Kidney epithelial cell (primary cell): ENCODE results near the gene TMTC4. TPM values are rescaled to one million over a fixed set of nuclear protein-coding genes. Genes with fewer than 3 reads are reported as not detected.
A peak's percentile ranks its signal among the peaks of the same experiment; 100 is the strongest.

Experiments
- DNase-seq: peaks from one replicate; pipeline ENCODE4 v3.0.0-alpha.2; 2010; ENCODE audit warnings: low read depth
- H3K27me3 ChIP-seq: 2 replicates; pipeline ENCODE4 v1.6.0; 2011; ENCODE audit warnings: low read length; ENCODE audit not compliant: control insufficient read depth, insufficient read depth
- H3K36me3 ChIP-seq: 2 replicates; pipeline ENCODE4 v1.5.1; 2011; ENCODE audit warnings: low read length; ENCODE audit not compliant: control insufficient read depth, insufficient read depth
- H3K4me3 ChIP-seq: 2 replicates; pipeline ENCODE4 v1.5.1; 2011; ENCODE audit warnings: low read depth, mild to moderate bottlenecking, control low read depth, low read length
- CTCF ChIP-seq: IDR thresholded peaks from 2 replicates; pipeline ENCODE4 v1.5.1; 2011; ENCODE audit warnings: mild to moderate bottlenecking, moderate library complexity, low read length, control low read depth, inconsistent platforms; ENCODE audit not compliant: insufficient read depth, poor library complexity, severe bottlenecking
- total RNA-seq: library from RNA; depleted of rRNA; stranded (reverse); fragments of >200 nt; gene quantifications from 2 replicates; pipeline ENCODE4 v1.2.3, GENCODE V29; 2015

TMTC4 gene
- total RNA-seq, 1 donor from 2014 or later = 27.1 TPM

DNA sequence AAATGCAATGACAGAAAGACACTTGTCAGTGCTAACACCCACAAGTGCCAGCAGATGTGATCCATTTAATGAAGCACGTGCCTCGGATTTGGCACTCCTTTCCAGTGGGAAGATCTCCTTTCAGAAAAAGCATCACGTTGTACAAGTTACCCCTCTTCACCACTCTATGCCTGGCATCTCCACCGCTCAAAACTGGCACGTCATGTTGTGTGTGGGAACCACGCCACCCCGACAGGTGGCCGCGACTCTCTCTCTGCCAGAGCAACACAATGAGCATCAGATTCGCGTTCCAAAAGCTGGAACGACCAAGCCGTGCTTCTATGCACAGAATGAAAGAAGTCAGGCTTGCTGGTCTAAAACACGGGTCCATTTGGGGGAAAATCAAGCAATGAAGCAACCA lies 24.3 kb downstream of the TMTC4 start:
- Histone ChIP-seq H3K4me3 (no peak overlapping the region), H3K27me3 (no peaks in the 10 kb centered on the region), H3K36me3 (no peaks in the 10 kb centered on the region)
- TF ChIP-seq CTCF = no peak
- no peak for DNase-seq

GRCh38 chr13:100648354-100648753 lies 26.2 kb downstream of the TMTC4 start:
- TF ChIP-seq CTCF = no peak
- Histone ChIP-seq H3K36me3 (no peaks in the 10 kb centered on the region), H3K4me3 (no peak overlapping the region), H3K27me3 (no peaks in the 10 kb centered on the region)
- no peak for DNase-seq

- Histone ChIP-seq H3K4me3 (no peak overlapping the region), H3K36me3 (peaks cover 1% of the 10 kb centered on the region), H3K27me3 (no peaks in the 10 kb centered on the region)
- no peak for TF ChIP-seq CTCF
- no peak for DNase-seq
These were observed 27.7 kb downstream of the TMTC4 start for GRCh38 chr13:100646871-100647270.

DNA sequence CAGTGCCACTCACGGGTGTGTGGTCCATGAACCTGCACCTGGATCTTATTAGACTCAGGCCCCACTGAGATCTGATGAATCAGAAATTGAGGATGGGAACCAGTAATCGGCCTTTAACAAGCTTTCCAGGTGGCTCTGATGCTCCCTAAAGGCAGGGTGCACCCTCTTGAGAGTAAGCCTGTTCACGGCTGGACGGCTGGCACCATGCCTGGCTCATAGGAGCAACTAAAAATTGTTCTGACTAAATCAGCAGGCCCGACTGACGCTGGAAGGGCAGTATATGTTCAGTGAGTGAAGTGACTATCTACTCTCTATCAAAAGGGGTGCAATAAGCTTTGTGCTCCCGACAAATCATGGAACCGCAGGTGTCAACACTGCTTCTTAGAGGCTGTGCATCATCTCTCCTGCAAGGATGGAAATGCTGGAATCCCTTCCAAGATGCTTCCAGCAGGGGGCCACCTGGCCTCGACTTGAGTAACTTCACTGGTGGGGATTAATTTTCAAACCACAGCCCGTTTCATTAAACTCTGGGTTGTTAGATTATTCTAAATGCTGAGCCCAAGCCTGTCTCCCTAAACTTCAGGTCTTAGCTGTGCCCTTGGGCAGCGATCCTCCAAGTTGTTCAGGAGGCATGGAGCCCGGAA lies 28.4 kb downstream of the TMTC4 start:
- TF ChIP-seq CTCF = peak; percentile 73
- no peak for DNase-seq
- Histone ChIP-seq H3K27me3 (no peaks in the 10 kb centered on the region), H3K4me3 (no peak overlapping the region), H3K36me3 (peaks cover 1% of the 10 kb centered on the region)

DNA sequence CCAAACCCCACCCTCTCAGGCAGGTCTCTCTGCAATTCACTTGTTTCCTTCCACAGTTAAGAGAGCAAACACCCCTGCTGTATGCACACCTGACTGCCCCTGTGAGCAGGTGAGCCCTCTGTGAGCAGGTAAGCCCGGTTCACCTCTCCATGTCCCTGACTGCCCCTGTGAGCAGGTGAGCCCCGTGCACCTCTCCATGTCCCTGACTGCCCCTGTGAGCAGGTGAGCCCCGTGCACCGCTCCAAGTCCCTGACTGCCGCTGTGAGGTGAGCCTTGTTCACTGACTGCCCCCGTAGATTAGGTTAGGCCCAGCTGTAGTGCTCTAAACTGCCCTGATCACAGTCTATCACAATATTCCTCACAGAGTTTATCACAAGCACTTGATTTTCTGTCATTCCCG lies 29.2 kb downstream of the TMTC4 start:
- H3K27me3 ChIP-seq = no peaks in the 10 kb centered on the region

More for the DNA sequence above, 29.2 kb downstream of the TMTC4 start:
- TF ChIP-seq CTCF = no peak
- Histone ChIP-seq H3K36me3 (peaks cover 1% of the 10 kb centered on the region), H3K4me3 (no peak overlapping the region)
- no peak for DNase-seq
